ENCODE measurements around the gene ZNF335.
"Not testable (repeated sequence)": the region's sequence is repeated elsewhere in the genome, so short reads cannot be mapped to it uniquely, and the experiment has no call there.

ZNF335 gene

GRCh38 chr20:45909336-45909808 is 62.6 kb downstream of the ZNF335 start:
- no peak for DNase-seq (ENCODE audit: low spot score)

GRCh38 chr20:45908084-45908483 is 63.9 kb downstream of the ZNF335 start:
- DNase-seq (ENCODE audit: low spot score) = no peak

DNA sequence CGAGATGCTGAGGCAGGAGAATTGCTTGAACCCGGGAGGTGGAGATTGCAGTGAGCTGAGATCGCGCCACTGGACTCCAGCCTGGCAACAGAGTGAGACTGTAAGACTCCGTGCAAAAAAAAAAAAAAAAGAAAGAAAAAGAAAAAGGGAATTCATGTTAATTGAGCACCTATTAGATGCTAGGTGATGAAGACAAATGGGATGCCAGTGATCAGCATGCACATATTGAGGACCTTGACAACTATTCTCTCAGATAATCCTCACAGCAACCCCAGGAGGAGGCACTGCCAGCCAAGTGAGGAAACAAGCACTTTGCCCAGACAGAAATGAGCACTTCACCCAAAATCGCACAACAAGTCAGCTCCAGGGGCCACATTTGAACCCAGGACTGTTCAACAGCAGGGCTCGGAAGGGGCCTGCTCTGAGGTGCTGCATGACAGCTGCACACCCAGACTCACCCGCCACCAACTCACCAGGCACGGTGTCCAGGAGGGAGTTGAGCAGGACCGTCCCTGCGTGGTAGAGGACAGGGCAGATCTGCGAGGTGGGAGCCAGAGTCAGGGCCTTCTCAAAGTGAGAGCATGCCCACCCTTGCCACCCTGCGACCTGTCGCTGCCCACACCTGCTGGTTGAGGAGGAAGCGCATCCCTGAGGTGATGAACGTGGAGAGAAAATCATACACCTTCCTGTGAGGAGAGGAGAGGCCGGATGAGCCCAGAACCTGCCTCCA is 64.6 kb downstream of the ZNF335 start:
- no peak for DNase-seq (ENCODE audit: low spot score)

- peak; percentile 56 for DNase-seq (ENCODE audit: low spot score)
Observed at GRCh38 chr20:45905505-45906079, 66.4 kb downstream of the ZNF335 start.

DNA sequence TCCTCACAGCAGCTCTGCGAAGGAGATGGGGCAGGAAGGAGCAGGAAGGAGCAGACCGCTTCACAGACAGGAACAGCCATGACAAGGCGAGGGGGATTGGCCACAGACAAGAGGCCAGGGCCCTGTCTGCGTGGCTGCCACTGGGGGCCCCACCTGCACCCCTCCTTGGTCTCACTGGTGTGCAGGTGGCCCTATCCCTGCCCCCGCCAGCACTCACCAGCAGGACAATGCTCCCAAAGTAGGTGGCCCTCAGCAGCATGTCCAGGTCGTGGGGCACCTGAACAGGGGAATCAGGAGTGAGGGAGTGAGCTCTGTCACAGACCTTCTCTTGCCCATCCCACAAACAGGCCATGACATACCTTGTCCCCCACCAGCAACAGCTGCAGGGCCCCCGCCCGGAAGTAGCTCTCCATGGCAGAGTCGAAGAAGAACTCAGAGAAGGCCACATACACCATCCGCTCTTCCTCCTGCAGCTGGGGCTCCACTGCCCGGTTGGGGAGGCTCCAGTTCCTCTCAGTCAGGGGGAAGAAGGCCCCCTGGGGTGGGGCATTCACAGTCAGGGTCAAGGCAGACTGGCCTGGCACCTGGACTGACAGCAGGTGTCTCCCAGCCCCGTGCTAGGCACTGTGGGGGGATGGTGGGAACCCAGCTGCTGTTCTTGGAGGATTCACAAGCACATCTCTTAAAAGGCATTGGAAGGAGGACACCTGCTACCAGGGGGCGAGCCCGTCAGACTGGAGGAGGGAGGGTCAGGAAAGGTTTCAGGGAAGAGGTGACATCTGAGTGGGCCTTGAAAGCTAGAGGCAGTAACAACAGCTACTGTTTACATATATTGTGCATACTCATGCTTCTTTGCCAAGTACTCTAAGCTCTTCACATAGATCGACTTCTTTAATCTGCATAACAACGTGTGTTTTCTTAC is 67.2 kb downstream of the ZNF335 start:
- DNase-seq (ENCODE audit: low spot score) = no peak

- no peak for DNase-seq (ENCODE audit: low spot score)
Observed at GRCh38 chr20:45902199-45902701, 69.8 kb downstream of the ZNF335 start.

DNA sequence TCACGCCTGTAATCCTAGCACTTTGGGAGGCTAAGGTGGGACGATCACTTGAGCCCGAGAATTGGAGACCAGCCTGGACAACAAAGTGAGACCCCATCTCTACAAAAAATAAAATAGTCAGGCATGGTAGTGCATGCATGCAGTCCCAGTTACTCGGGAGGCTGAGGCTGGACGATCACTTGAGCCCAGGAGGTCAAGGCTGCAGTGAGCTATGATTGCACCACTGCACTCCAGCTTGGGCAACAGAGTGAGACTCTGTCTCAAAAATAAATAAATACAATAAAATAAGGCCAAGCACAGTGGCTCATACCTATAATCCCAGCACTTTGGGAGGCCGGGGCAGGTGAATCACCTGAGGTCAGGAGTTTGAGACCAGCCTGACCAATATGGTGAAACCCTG is 70.7 kb downstream of the ZNF335 start:
- DNase-seq (ENCODE audit: low spot score) = not testable (repeated sequence)

DNA sequence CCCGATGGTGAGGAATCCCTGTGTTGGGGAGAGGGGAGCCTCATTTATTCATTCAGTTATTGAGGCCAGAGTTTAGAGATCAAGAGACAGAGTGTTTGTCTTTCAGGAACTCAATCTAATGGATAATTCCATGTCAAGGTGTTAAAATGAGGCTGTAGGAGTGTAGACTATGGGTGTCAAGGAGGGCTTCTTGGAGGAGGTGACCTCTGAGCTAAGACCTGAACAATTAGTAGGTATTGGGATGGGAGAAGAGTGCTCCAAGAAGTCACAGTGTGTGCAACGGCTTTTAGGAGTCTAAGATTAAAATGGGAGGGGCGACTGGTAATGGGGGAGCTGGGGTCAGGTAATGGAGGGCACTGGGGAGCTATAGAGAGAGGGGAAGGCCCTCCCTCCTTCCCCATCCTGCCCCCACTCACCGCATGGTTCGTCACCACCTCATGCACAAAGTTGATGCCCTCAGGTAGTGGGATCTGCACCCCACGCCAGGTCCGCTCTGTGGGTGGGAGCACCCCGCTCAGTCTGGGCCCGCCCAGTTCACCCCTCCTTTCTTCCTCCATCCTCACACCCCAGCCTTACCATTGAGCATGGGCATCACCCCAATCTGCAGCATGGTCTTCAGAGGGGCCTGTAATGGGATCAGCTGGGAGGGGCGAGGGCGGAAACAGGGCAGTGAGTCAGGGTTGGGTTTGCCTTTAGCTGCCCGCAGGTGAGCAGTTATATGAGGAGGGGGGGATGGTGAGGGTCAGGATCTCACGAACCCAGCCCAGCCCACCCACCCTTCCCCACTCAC is 72.8 kb downstream of the ZNF335 start:
- no peak for DNase-seq (ENCODE audit: low spot score)

Measured in GM03348 (cell line).